Astrocyte (in vitro differentiated cells and primary cell): ENCODE measurements around the gene ESF1.
"Not testable (repeated sequence)": the region's sequence is repeated elsewhere in the genome, so short reads cannot be mapped to it uniquely, and the experiment has no call there.

Experiments used
- EZH2 ChIP-seq: IDR thresholded peaks from 2 replicates; pipeline ENCODE4 v1.6.1; 2012; ENCODE audit warnings: mild to moderate bottlenecking, low read length, inconsistent platforms; ENCODE audit not compliant: insufficient read depth
- TF ChIP-seq, protein P1 (sequence below): IDR thresholded peaks from 2 replicates; pipeline ENCODE4 v1.5.1; 2011; ENCODE audit warnings: low read depth, mild to moderate bottlenecking, inconsistent platforms, low read length, moderate library complexity; ENCODE audit not compliant: insufficient read depth

DNA sequence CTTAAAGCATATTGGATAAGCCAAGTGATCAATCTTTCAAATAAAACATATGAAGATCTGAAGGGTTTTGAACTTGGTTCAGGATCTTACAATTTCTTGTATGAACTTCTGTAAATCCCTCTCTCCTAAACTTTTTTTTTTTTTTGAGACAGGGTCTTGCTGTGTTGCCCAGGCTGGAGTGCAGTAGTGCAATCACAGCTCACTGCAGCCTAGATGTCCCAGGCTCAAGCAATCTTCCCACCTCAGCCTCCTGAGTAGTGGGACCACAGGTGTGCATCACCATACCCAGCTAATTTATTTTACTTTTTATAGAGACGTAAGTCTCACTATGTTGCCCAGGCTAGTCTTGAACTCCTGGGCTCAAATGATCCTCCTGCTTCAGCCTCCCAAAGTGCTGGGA is 46.5 kb downstream of the ESF1 start:
- TF ChIP-seq, protein P1, sequence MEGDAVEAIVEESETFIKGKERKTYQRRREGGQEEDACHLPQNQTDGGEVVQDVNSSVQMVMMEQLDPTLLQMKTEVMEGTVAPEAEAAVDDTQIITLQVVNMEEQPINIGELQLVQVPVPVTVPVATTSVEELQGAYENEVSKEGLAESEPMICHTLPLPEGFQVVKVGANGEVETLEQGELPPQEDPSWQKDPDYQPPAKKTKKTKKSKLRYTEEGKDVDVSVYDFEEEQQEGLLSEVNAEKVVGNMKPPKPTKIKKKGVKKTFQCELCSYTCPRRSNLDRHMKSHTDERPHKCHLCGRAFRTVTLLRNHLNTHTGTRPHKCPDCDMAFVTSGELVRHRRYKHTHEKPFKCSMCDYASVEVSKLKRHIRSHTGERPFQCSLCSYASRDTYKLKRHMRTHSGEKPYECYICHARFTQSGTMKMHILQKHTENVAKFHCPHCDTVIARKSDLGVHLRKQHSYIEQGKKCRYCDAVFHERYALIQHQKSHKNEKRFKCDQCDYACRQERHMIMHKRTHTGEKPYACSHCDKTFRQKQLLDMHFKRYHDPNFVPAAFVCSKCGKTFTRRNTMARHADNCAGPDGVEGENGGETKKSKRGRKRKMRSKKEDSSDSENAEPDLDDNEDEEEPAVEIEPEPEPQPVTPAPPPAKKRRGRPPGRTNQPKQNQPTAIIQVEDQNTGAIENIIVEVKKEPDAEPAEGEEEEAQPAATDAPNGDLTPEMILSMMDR, result not testable (repeated sequence)
- not testable (repeated sequence) for TF ChIP-seq EZH2
